ENCODE measurements around the gene DGKI.

The DGKI gene

DNA sequence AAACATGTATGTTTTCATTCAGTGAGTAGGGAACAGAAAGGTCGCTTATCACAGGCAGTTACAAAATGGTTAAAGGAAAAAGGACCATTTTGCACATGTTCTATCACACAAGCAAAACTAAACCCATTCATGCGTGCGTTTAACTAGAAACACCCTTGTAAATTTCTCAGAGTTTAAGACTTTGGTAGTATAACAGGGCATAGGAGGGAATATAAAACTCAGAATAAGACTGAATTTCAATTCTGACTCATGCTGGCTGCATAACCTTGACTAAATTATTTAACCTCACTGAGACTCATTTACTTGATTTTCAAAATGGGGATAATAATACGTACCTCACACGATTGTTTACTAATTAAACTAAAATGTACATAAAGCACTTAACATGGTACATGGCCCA is 259.4 kb downstream of the DGKI start:
- H3K9me3 ChIP-seq = no peaks in the 10 kb centered on the region

DNA sequence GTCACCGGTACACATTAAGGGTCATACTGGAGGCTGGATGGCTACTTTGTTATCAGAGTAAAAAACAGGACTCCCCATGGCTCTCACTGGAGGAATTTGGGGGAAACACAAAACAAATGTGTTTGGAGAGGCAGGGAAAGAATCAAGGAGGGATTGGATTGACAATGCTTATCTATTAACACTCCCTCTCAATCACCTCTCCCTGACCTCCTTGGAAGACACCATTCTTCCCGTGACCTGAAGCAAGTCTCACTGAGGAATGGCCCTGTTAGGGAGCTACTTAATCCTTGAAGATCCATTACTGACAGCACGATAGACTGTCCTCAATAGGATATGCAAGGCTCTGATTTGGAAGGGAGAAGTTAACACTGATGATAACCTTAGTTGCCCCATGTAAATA is 261.2 kb downstream of the DGKI start:
- Histone ChIP-seq H3K4me1 (ENCODE audit: control insufficient read depth in 1 of 2, insufficient read depth in 1 of 2, low read depth in 1 of 2, low read length in 1 of 2) (no peaks in the 10 kb centered on the region), H3K36me3 (no peaks in the 10 kb centered on the region), H3K4me3 (ENCODE audit: low read depth in 1 of 2, low read length in 1 of 2) (no peak overlapping the region), H3K9me3 (no peaks in the 10 kb centered on the region), H3K27me3 (peaks cover 4% of the 10 kb centered on the region), H3K27ac (no peak overlapping the region)
- TF ChIP-seq, protein P1, sequence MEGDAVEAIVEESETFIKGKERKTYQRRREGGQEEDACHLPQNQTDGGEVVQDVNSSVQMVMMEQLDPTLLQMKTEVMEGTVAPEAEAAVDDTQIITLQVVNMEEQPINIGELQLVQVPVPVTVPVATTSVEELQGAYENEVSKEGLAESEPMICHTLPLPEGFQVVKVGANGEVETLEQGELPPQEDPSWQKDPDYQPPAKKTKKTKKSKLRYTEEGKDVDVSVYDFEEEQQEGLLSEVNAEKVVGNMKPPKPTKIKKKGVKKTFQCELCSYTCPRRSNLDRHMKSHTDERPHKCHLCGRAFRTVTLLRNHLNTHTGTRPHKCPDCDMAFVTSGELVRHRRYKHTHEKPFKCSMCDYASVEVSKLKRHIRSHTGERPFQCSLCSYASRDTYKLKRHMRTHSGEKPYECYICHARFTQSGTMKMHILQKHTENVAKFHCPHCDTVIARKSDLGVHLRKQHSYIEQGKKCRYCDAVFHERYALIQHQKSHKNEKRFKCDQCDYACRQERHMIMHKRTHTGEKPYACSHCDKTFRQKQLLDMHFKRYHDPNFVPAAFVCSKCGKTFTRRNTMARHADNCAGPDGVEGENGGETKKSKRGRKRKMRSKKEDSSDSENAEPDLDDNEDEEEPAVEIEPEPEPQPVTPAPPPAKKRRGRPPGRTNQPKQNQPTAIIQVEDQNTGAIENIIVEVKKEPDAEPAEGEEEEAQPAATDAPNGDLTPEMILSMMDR (IDR thresholded peaks at IDR 0.05) = no peak

More for the DNA sequence above, 259.4 kb downstream of the DGKI start:
- Histone ChIP-seq H3K36me3 (no peaks in the 10 kb centered on the region), H3K27me3 (peaks cover 4% of the 10 kb centered on the region), H3K4me3 (ENCODE audit: low read depth in 1 of 2, low read length in 1 of 2) (no peak overlapping the region), H3K4me1 (ENCODE audit: control insufficient read depth in 1 of 2, insufficient read depth in 1 of 2, low read depth in 1 of 2, low read length in 1 of 2) (no peaks in the 10 kb centered on the region), H3K27ac (no peak overlapping the region)
- TF ChIP-seq, protein P1 (IDR thresholded peaks at IDR 0.05) = no peak

DNA sequence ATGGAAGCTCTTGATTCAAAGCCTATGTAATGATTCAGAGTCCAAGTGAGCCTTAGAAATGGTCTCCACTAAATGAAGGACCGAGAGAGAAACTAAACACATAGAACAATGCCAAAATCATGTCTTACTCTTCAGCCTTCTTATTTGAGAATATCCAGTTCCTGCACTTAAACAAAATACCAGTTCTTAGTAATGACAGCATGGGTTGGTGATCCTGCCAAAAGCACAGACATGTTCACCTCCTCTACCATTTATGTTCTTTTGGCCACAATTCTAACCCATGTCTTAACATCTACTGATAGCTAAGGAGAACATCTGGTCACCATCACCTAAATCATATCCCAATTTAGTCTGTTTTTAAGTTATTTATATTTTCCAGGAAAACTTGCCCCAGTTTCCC is 263.6 kb downstream of the DGKI start:
- Histone ChIP-seq H3K27ac (no peak overlapping the region), H3K27me3 (peaks cover 4% of the 10 kb centered on the region)
- TF ChIP-seq, protein P1 (IDR thresholded peaks at IDR 0.05) = no peak

DNA sequence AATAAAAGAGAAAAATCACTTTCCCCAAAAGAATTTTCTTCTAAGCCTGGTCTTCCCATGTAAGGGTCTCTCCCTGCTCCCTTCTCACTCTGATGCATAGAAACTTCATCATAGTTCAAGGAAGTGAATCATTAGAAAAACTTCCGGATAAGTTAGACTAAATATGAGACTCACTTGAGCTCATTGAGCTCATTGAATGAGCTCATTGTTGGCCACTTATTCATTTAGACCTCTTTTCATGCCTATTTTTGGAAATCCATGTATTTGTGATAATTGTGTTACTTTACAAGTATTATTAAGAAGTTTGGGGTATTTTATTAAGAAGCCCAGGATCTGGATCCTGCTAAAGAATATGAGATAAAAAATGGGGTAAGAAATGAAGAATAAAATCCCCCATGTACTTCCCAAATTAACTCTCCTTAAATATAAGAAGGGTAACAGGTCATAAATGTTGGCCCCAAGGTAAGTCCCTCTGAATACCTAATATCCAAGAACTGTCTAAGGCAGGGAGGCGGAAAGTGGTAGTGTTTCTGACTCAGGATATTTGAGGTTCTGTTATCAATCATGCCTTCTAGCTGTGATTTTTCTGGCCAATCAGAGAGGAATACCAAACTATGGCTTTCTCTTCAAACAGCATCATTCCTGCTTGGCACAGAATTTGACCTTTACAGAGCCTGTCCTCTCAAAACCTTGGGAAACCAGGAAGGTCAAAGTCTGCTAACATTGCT is 266.7 kb downstream of the DGKI start:
- no peak overlapping the region for H3K4me3 ChIP-seq (ENCODE audit: low read depth in 1 of 2, low read length in 1 of 2)
- H3K27me3 ChIP-seq = peaks cover 4% of the 10 kb centered on the region
- TF ChIP-seq, protein P1 (IDR thresholded peaks at IDR 0.05) = no peak
- no peak overlapping the region for H3K27ac ChIP-seq
- H3K36me3 ChIP-seq = no peaks in the 10 kb centered on the region
- no peaks in the 10 kb centered on the region for H3K4me1 ChIP-seq (ENCODE audit: control insufficient read depth in 1 of 2, insufficient read depth in 1 of 2, low read depth in 1 of 2, low read length in 1 of 2)
- H3K9me3 ChIP-seq = no peaks in the 10 kb centered on the region

More for the DNA sequence above, 263.6 kb downstream of the DGKI start:
- no peaks in the 10 kb centered on the region for H3K36me3 ChIP-seq
- no peaks in the 10 kb centered on the region for H3K4me1 ChIP-seq (ENCODE audit: control insufficient read depth in 1 of 2, insufficient read depth in 1 of 2, low read depth in 1 of 2, low read length in 1 of 2)
- H3K4me3 ChIP-seq (ENCODE audit: low read depth in 1 of 2, low read length in 1 of 2) = no peak overlapping the region
- no peaks in the 10 kb centered on the region for H3K9me3 ChIP-seq

DNA sequence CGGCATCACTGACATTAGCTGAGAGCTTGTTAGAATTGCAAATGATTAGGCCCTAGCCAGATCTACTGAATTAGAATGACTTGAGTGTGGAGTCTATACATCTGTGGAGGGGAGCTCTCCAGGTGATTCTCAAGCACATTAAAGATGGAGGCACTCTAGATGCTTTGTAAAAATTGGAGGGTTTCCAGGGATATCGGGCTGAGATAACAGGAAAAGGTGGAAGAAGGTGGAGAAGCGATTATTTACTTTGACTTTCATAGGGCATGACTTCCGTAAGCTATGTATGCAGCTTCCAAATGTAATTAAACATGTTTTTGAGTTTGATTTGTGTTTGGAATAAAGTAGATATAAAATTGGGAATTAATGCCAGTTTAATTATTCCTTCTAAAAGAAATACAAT is 268.2 kb downstream of the DGKI start:
- TF ChIP-seq, protein P1 (IDR thresholded peaks at IDR 0.05) = no peak

More for the DNA sequence above, 268.2 kb downstream of the DGKI start:
- Histone ChIP-seq H3K4me1 (ENCODE audit: control insufficient read depth in 1 of 2, insufficient read depth in 1 of 2, low read depth in 1 of 2, low read length in 1 of 2) (no peaks in the 10 kb centered on the region), H3K9me3 (no peaks in the 10 kb centered on the region), H3K27ac (no peak overlapping the region), H3K27me3 (peaks cover 4% of the 10 kb centered on the region), H3K36me3 (no peaks in the 10 kb centered on the region), H3K4me3 (ENCODE audit: low read depth in 1 of 2, low read length in 1 of 2) (no peak overlapping the region)
